ENCODE measurements around the gene ANKS1B.
"Not testable (repeated sequence)": the region's sequence is repeated elsewhere in the genome, so short reads cannot be mapped to it uniquely, and the experiment has no call there.

The ANKS1B gene

DNA sequence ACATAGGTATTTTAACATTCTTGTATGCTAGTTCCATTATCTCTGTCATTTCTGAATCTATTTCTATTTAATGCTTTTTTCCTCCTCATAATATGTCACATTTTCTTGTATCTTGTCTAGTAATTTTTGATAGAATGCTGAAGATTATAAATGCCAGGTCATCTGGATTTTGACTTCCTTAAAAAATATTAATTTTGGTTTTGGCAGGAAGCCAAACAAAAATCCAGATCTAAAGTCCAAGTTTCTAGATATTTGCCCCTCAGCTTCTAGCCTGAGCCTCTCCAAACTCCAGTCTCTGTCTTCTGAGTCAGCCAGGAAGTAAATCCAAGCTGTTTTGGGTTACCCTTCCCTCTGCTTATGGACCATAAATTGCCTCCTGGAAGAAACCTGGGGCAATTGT, 1004.2 kb downstream of the ANKS1B start:
- no peak for DNase-seq

DNA sequence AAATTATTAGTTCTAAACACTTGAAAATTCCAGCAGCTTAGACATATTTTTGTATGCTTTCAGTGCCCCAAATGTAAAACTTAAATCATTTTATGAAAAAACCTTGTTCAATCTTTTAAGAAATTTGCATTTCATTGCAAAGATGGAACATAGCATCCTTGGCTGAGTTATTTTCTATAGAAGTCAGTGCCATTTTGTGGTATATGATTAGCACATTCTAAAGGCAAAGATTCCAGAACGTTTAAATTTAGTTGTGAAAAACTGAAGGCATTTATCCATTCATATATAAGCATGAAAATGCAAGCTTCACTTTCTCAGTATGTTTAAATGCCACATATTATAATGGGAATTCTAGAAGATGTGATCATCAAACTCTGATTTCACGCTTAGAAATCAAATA, 1007.5 kb downstream of the ANKS1B start:
- DNase-seq: no peak

DNA sequence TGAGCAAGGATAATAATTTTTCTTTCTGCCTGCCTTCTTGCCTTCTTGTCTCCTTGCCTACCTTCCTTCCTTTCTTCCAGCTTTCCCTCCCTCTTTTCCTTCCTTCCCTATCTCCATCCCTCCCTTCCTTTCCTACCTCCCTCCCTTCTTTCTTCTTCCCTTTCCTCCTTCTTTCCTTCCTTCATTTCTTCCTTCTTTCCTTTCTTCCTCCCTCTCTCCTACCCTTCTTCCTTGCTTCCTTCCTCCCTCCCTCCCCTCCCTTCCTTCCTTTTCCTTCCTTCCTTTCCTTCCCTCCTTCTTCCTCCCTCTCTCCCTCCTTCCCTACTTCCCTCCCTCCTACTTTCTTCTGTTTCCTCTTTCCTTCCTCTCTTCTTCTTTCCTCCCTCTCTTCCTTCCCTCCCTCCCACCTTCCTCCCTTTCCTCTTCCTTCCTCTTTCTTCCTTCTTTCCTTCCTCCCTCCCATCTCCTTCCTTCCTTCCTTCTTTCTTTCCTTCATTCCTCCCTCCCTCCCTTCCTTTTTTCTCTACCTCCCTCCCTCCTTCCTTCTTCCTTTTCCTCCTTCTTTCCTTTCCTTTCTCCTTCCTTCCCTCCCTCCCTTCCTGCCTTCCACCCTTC, 1009.9 kb downstream of the ANKS1B start:
- no peak for DNase-seq

DNA sequence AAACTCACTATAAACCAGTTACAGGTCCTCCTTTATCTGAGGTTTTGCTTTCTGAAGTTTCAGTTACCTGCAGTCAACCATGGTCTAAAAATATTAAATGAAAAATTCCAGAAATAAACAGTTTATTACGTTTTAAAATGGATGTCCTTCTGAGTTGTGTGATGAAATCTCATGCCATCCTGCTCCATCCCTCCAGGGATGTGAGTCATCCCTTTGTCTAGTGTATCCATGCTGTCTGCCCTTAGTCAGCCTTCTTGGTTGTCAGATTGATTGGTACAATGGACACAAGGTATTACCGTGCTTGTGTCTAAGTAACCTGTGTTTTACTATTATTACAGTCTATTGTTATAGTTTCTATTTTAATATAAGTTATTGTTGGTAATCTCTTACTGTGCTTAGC, 1011.3 kb downstream of the ANKS1B start:
- DNase-seq: no peak

DNA sequence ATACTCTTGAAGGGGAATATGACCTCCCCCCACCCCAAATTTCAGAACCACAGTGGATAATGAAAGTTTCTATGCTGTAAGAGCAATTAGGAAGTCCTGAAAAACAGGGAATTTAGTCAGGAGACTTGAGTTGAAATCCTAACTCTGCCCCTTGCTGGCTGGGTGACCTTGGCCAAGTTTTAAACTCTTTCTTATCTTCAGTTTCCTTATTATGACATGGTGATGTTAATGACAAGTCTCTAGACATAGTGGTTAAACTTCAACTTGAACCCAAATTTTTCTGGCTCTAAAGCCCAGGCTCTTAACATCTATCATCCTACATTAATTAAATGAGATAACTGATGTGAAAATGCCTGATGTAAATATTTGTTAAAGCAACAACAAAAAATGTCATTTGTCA, 1013.8 kb downstream of the ANKS1B start:
- no peak for DNase-seq

DNA sequence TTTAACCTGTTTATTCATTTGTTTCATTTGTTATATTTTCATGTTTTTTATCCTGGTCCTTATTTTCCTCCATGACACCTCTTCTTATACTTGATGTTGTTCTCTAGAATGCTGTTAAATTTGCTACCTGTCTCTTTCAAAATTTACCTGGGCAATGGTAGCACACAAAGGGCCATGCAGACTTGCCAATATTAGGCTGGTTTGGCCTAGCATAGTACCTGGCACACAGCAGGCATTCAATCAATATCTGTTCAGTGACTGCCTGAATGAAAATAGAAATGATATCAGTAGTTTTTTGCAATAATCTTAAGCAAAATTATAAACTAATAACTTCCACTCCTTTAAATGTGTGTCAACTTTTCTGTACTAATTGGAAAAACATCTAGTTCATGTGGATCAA, 1014.5 kb downstream of the ANKS1B start:
- no peak for DNase-seq

DNA sequence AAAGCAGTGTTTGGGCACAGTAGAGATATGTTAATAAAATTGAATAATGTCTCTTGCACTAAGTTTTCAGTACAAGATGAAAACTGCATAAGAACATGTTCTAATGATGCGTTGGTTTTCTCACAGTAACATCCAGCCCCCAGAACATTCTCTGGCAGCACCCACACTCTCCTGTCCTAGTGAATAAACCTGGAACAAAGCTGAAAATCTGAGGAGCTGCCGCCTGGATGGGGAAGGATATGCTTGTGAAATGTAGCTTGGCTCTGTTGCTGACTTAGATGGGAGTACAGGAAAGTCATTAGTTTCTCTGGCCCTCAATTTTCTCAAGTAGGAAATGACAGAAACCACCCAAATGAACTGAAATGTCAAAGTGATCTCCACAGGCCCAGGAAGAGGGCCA, 1015.8 kb downstream of the ANKS1B start:
- DNase-seq: no peak

DNA sequence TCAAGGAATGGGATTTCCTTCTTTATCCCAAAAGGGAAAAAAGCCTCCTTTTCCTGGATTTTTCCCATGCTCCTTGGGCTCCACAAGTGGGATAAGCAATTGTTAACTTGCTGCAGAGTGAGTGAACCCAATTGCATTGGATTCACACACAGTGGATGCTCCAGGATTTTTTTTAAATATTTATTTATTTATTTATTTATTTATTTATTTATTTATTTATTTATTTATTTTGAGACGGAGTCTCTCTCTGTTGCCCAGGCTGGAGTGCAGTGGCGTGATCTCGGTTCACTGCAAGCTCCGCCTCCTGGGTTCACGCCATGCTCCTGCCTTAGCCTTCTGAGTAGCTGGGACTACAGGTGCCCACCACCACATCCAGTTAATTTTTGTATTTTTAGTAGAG, 1027.6 kb downstream of the ANKS1B start:
- DNase-seq: not testable (repeated sequence)

DNA sequence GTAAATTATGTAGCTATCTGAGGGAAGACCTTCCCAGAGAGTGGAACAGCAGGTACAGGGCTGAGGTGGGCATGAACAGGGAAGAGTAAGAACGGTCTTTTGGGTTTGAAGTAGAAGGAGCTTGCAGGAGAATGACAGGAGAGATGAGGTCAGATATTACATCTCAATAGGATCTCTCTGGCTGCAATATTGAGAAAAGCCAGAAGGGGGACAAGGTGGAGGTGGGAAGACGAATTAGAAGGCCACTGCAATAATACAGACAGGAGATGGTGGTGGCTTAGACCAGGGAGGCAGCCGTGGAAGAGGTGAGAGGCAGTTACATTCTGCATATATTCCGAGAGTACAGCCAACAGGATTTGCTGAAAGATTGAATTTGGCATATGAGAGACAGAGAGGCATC, 1029.5 kb downstream of the ANKS1B start:
- DNase-seq: no peak

DNA sequence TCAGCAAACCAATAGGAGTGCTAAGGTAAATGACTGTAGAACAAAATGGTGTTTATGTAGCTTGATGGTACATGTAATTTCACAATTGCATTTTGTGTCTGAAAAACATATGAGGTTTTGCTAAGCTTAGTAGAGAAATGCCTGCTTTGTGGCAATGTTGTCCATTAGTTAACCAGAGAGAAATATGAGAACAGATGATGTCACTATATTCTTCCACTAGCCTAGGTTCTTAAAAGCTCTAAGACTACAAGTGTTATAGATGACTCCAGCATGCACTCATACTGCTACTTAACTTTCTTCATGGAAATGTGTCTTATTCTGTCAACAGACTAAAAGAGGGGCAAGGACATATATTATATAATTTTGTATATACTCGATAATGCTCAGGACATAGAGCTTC, 1030.2 kb downstream of the ANKS1B start:
- DNase-seq: no peak

DNA sequence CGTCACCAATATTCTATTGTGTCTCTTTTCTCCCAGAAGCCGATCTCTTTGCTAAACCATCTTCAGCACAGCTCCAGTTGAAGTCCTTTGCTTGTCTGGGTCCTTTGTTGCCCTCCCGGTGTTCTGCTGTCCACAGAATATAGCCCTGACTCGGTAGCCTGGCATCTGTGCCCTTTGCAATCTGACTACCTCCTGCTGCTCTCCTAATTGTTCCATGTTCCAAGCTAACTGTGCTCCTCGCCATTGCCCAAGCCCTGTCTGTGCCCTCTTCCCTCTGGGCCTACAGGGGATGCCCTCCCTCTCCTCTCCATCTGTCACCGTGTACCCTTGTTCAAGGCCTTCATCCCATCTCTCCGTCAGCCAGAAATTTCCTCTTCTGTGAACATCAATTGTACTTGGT, 1033.3 kb downstream of the ANKS1B start:
- DNase-seq: no peak

DNA sequence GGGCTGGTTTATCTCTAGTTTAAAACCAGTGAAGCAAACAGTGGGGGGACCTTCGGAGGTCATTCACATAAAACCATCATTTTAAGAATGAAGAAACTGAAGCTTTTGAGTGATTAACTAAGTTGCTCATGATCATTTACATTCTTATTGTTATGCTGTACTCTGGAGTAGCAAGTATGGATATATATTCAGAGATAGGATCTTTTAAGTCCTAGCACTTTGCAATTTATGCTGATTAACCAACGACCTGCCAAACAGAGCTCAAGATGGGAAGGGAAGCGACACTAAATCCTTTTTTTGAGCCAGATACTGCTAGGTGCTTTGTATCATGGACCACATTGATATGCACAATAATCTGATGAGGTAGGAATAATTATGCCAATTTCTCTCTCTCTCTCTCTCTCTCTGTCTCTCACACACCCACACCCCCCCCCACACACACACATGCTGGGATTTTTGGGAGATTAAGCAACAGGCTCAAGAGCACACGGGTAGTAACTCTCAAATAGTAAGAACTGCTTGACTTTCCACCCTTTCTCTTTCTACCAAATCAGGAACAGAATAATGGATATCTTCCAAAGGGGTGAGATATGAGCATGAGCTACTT, 1036.3 kb downstream of the ANKS1B start:
- DNase-seq: no peak

DNA sequence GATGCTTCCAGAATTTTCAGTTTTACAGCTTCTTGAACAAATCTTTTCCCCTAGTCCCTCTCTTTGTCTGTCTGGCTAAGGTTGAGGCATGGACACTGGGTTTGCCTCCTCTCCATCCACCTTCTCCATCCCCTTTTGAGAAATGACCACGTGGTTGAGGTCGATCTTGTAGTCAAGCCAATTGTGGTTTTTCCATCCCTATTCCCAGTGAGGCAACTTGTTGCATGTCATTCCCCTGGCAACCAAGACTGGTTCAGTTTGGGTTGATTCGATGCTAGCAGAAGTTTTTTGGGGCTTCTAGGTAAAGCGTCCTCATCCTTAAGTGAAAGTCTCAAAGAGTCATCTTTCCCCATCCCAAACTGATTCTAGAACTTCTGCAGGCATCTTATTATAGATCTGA, 1038.9 kb downstream of the ANKS1B start:
- DNase-seq: no peak

DNA sequence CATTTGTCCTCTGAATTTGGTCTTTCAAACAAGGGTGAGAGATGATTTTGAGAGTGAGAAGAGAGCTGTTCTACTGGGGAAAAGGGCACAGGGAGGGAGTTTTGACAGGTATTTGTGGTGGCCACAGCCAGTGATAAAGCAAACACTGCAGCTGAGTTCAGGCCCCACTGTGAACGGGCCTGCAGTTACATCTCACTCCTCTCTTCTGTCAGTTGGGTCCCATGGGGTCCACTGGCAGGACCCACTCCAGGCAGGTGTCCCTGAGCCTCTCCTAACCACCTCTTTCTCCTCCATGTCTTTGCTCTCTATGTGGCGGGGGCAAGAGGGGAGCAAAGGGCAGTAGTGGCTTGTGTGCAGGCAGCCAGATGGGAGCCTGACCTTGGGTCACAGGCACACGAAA, 1044.8 kb downstream of the ANKS1B start:
- DNase-seq: no peak

DNA sequence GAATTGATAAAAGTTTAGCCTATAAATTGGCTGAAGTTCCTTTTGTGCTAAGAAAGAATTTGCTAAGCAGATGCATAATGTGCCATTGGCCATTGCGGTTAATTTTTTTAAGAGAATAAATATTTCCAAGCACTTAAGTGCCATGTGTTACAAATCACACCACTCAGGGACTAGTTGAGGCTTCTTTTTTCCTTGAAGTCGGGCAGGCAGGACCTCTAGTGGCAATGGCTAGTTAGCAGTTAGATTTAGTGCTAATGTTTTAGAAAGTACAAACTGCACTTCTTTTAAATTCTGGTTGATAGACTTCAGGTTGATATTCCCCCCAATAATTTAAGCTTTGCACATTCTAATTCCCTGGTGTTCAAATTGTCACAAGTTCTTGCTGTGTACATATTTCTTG, 1045.4 kb downstream of the ANKS1B start:
- peak; percentile 7 for DNase-seq

DNA sequence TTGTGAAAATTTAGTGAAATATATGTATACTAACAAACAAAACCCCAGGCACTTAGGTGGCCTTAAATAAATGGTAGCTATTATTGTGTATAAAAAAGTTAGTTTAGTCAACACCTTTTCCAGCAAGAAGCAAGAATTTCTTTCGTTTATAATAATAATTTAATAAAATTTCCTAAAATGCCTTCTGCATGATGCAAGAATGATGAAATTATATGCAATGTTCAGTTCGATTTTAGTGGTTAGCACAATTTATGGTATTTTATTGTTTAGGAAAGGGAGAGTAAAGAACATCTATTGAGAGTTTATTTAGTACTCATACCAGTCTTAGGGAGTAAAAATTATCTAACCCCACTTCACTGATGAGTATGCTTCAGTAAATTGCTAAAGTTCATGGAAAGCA, 1048.9 kb downstream of the ANKS1B start:
- DNase-seq: no peak

DNA sequence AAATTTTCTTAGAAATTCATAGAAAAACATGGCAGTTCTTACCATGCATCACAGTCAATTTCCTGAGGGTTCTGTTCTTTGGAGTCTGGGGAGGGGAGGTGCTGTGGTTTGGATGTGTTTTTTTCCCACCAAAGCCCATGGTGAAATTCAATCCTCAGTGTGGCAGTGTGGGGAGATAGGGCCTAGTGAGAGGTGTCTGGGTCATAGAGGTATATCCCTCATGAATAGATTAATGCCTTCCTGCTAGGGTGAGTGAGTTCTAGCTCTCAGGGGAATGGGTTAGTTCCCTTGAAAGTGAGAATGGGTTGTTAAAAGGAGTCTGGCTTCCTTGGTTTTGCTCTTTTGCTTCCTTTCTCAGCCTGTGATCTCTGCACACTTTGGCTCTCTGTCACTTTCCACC, 1061.9 kb downstream of the ANKS1B start:
- DNase-seq: no peak

DNA sequence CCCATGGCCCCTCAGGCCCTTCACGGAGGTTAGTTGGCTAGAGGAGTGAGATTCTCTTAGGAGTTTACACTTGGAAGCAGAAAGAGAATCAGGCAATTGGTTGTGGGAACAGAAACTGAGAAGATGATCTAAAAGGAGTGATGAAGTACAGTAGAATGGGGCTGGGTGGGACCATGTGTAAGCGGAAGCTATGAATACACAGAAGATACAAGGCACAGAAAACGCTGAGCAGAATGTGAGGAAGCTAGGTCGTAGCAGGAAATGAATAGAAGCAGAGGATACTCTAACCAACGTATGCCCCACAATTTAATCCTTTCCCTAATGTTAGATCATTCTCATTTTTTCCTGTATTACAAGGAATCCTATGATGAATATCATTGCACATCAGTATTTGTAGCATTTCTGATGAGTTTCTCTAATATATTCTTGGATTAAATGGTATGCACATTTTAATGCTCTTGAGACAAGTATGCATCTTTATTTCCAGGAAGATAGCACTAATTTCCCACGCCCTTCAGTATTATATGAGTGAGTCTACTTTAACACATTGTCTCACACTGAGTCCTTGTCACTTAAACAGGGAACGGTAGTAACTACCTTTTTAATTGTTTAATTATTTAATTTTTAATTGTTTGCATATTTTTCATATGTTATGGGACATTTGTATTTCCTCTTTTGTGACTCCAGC, 1066.4 kb downstream of the ANKS1B start:
- no peak for DNase-seq

DNA sequence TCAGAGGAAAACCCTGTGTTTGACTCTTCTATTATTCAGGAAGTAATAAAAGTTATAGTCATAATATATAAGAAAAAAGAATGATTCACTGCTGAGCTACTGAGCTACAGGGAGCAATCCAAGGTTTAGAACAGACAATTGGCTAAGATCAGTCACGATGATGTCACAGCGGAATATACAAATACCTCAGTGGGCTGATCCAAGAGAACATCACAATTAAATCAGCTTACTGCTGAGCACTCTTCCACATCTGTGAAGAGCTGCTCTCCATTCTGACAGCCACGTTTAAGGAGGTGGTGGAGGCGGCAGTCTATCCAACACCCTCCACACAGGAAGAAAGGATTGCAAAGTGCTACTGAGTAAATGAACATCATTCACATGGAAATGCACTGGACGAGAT, 1068.6 kb downstream of the ANKS1B start:
- no peak for DNase-seq

DNA sequence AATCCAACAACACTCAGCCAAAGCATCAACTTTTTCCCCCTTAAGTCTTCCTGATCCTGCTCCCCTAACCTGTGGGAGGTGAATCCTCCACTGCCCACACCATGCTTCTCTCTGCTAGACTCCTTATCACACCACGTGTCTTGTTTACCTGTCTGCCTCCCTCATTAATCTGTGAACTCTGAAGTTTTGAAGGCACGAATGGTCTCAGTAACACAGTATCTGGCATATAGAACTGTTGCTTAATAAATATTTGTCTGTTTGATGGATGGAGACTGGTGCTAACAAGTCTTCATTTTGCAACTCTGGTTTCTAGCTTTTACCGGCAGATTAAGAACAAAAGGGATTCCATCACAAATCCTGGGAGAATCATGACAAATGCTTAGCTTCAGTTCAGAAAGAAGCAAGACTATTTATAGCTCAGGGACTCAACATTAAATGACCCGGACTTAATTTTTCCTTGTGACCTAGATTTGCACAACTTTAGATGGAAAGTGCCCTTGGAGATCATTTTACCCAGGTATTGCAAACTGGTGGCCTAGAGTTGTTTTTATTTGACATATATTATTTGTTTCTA, 1072.2 kb downstream of the ANKS1B start:
- no peak for DNase-seq

DNA sequence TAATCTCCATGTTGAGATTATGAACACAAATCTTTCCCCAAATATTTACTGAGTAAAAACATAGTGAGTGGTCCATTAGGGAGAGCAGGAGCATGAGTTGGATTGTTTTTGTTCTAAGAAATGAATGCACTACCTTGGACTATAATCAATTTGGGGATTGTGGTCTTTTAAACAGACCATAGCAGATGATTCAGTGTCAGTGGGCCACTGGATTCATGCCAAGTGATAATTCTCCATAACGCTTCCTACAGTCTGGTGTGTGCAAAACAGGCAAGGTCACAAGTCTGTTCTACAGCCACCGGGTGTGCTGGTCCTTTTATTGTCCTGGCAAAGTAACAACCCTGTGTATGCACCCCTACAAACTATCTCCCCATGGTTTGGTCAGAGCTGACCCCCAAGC, 1073.3 kb downstream of the ANKS1B start:
- DNase-seq: no peak

DNA sequence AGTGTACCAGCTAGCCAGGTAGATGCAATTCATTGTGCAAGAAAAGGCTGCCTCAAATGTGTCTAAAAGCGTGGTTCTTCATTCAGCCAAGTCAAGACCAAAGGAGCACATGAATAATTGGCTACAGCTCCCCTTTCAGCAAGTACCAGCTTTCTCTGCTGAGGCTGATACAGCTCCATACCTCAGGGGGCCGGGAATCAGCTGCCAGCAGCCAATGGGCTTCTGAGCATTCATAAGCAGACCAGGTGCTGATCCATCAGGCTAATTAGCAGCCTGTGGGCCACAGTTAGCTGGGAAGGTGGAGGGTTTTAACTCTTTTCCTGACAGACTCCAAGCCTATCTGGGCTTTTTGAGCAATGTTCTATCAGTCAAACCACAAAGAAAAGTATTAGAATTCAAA, 1075.0 kb downstream of the ANKS1B start:
- DNase-seq: no peak

DNA sequence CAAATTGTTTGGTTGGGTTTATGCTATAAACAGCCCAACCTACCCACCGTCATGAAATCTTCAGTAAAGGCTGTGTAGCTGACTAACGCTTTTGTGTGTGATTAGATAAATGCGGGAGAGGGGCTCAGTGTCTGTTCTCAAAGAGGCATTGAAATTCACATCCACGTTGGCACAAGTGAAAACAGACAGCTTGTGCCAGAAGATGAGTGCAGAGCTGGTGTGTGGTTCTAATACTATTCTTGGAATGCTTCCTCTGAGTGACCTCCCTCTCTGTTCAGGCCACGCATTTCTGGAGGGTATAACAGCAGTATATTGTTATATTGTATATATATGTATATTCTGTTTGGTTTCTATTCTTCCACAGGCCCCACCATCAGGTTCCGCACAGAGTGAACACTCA, 1075.9 kb downstream of the ANKS1B start:
- DNase-seq: no peak

DNA sequence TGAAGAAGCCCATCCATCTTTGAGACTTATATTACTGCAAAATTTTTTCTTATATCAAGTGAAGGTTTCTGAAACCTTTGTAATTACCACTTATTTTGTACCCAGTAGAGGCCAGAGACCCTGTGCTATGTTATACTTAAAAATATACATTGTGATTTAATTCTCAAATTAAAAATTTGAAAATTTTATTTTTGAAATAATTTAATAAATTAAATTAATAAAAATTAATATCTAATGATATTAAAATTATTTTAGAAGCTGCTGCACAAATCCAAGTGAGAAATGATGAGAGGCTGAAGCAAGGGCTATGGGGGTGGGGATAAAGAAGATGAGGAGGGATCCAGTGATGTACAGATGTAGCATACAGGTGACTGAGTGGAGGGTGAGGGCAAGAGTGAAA, 1080.9 kb downstream of the ANKS1B start:
- DNase-seq: no peak
